CD4-positive, alpha-beta memory T cell (primary cell): ENCODE measurements around the gene POTEC. TPM values are rescaled to one million over a fixed set of nuclear protein-coding genes. Genes with fewer than 3 reads are reported as not detected.
"Not testable (repeated sequence)": the region's sequence is repeated elsewhere in the genome, so short reads cannot be mapped to it uniquely, and the experiment has no call there.

Experiments used
- CTCF ChIA-PET: fragments of 350-600 bp; sonication (Branson Sonifier 250); formaldehyde crosslinking; loops from one replicate; lab custom pipeline; 2021; ENCODE audit warnings: inconsistent platforms; ENCODE audit not compliant: partially characterized antibody; lab: Charles Lee
- POLR2A ChIA-PET: fragments of 350-600 bp; sonication (Branson Sonifier 250); formaldehyde crosslinking; loops from one replicate; lab custom pipeline; 2021; ENCODE audit not compliant: partially characterized antibody; lab: Charles Lee
- DNase-seq, 5 donors: peaks; one replicate each; pipeline versions ENCODE4 v3.0.0 to v3.0.0-alpha.2; 2020 to 2022; ENCODE audit warnings: mixed read lengths in 1 of 5
- H3K27ac ChIP-seq: one replicate; pipeline ENCODE4 v1.7.0; 2013; ENCODE audit warnings: low read depth, low read length
- H3K27me3 ChIP-seq: 2 replicates; pipeline ENCODE4 v1.7.0; 2013; ENCODE audit warnings: mild to moderate bottlenecking, low read length, moderate library complexity; ENCODE audit not compliant: insufficient read depth
- H3K36me3 ChIP-seq: 2 replicates; pipeline ENCODE4 v1.7.0; 2013; ENCODE audit warnings: mild to moderate bottlenecking, low read length, moderate library complexity; ENCODE audit not compliant: insufficient read depth
- H3K4me1 ChIP-seq: 2 replicates; pipeline ENCODE4 v1.7.0; 2013; ENCODE audit warnings: mild to moderate bottlenecking, low read length, moderate library complexity; ENCODE audit not compliant: insufficient read depth
- H3K4me3 ChIP-seq, 2 donors: one replicate each; pipeline ENCODE4 v1.7.0; 2013; ENCODE audit warnings: low read length in 2 of 2, mild to moderate bottlenecking in 1 of 2
- H3K9me3 ChIP-seq, 2 donors: one replicate each; pipeline ENCODE4 v1.7.0; 2013; ENCODE audit warnings: low read length in 2 of 2, control low read depth in 1 of 2; ENCODE audit not compliant: control insufficient read depth in 1 of 2
- H3K27ac Mint-ChIP-seq, 7 donors: one replicate each; pipeline ENCODE4 v1.8.0; 2020 to 2021; ENCODE audit warnings: mixed read lengths in 7 of 7, mild to moderate bottlenecking in 6 of 7, inconsistent platforms in 3 of 7, moderate library complexity in 3 of 7
- H3K27me3 Mint-ChIP-seq, 2 donors: one replicate each; pipeline ENCODE4 v1.8.0; 2020 to 2021; ENCODE audit warnings: mixed read lengths in 2 of 2
- H3K36me3 Mint-ChIP-seq, 2 donors: one replicate each; pipeline ENCODE4 v1.8.0; 2020 to 2021; ENCODE audit warnings: mixed read lengths in 2 of 2, inconsistent platforms in 1 of 2, mild to moderate bottlenecking in 1 of 2
- H3K4me1 Mint-ChIP-seq, 4 donors: one replicate each; pipeline ENCODE4 v1.8.0; 2020 to 2021; ENCODE audit warnings: mixed read lengths in 4 of 4, mild to moderate bottlenecking in 1 of 4
- H3K4me3 Mint-ChIP-seq, 8 donors: one replicate each; pipeline ENCODE4 v1.8.0; 2020 to 2021; ENCODE audit warnings: mixed read lengths in 8 of 8, mild to moderate bottlenecking in 7 of 8, moderate library complexity in 6 of 8, inconsistent platforms in 3 of 8
- H3K9me3 Mint-ChIP-seq, 8 donors: one replicate each; pipeline ENCODE4 v1.8.0; 2020 to 2021; ENCODE audit warnings: mixed read lengths in 8 of 8, mild to moderate bottlenecking in 5 of 8, inconsistent platforms in 3 of 8, moderate library complexity in 1 of 8
- intact Hi-C: fragments of 100-400 bp; cut with micrococcal nuclease; formaldehyde crosslinking; loops from one replicate; pipeline ENCODE4 v1.15.1; 2023
- polyA plus RNA-seq, 2 donors: library from polyadenylated mRNA; unstranded; fragments of 300-500 nt; fragmentation: Illumina TruSeq; gene quantifications; one replicate each; pipeline ENCODE4 v1.2.3, GENCODE V29; 2021
- total RNA-seq, 2 experiments: library from RNA; stranded (reverse); gene quantifications; one replicate each; pipeline ENCODE4 v1.2.3, GENCODE V29; 2021

Gene POTEC
- total and polyA plus RNA-seq, 4 experiments from 2014 or later: not detected

GRCh38 chr18:14489256-14490014 lies 54.0 kb downstream of the POTEC start:
- H3K4me3 Mint-ChIP-seq, H3K9me3 ChIP-seq, H3K27ac Mint-ChIP-seq, intact Hi-C loops, H3K36me3 Mint-ChIP-seq, H3K4me1 ChIP-seq, DNase-seq, H3K9me3 Mint-ChIP-seq, H3K4me1 Mint-ChIP-seq, H3K4me3 ChIP-seq, H3K27me3 Mint-ChIP-seq, CTCF ChIA-PET, H3K27ac ChIP-seq, H3K36me3 ChIP-seq, H3K27me3 ChIP-seq, POLR2A ChIA-PET: not testable (repeated sequence)

- H3K4me1 ChIP-seq, H3K9me3 Mint-ChIP-seq, H3K4me3 Mint-ChIP-seq, H3K36me3 Mint-ChIP-seq, H3K27ac Mint-ChIP-seq, DNase-seq, intact Hi-C loops, H3K36me3 ChIP-seq, H3K27me3 Mint-ChIP-seq, H3K27ac ChIP-seq, H3K4me3 ChIP-seq, H3K9me3 ChIP-seq, H3K4me1 Mint-ChIP-seq, POLR2A ChIA-PET, CTCF ChIA-PET, H3K27me3 ChIP-seq: not testable (repeated sequence)
Observed at GRCh38 chr18:14488789-14489188, 54.6 kb downstream of the POTEC start.

- H3K27ac Mint-ChIP-seq, H3K4me1 Mint-ChIP-seq, H3K4me1 ChIP-seq, POLR2A ChIA-PET, H3K27me3 Mint-ChIP-seq, H3K4me3 Mint-ChIP-seq, H3K36me3 ChIP-seq, H3K27me3 ChIP-seq, CTCF ChIA-PET, intact Hi-C loops, H3K4me3 ChIP-seq, H3K36me3 Mint-ChIP-seq, H3K9me3 Mint-ChIP-seq, H3K27ac ChIP-seq, DNase-seq, H3K9me3 ChIP-seq: not testable (repeated sequence)
Observed at GRCh38 chr18:14486926-14487580, 56.3 kb downstream of the POTEC start.

- H3K4me1 Mint-ChIP-seq, H3K27ac ChIP-seq, POLR2A ChIA-PET, CTCF ChIA-PET, H3K36me3 ChIP-seq, H3K36me3 Mint-ChIP-seq, H3K9me3 ChIP-seq, H3K27me3 ChIP-seq, DNase-seq, H3K27ac Mint-ChIP-seq, H3K27me3 Mint-ChIP-seq, H3K4me1 ChIP-seq, H3K4me3 ChIP-seq, H3K4me3 Mint-ChIP-seq, H3K9me3 Mint-ChIP-seq, intact Hi-C loops: not testable (repeated sequence)
Observed at GRCh38 chr18:14479076-14479475, 64.3 kb downstream of the POTEC start.

GRCh38 chr18:14475520-14475919 lies 67.9 kb downstream of the POTEC start:
- CTCF ChIA-PET, H3K9me3 ChIP-seq, H3K27me3 ChIP-seq, POLR2A ChIA-PET, intact Hi-C loops, H3K4me1 ChIP-seq, H3K4me1 Mint-ChIP-seq, H3K9me3 Mint-ChIP-seq, H3K36me3 Mint-ChIP-seq, H3K36me3 ChIP-seq, H3K27me3 Mint-ChIP-seq, H3K4me3 ChIP-seq, DNase-seq, H3K27ac Mint-ChIP-seq, H3K27ac ChIP-seq, H3K4me3 Mint-ChIP-seq: not testable (repeated sequence)

- H3K9me3 ChIP-seq, H3K9me3 Mint-ChIP-seq, H3K4me1 ChIP-seq, H3K36me3 ChIP-seq, H3K27me3 Mint-ChIP-seq, DNase-seq, H3K4me3 ChIP-seq, intact Hi-C loops, H3K27ac ChIP-seq, H3K27me3 ChIP-seq, H3K36me3 Mint-ChIP-seq, POLR2A ChIA-PET, H3K4me1 Mint-ChIP-seq, H3K4me3 Mint-ChIP-seq, CTCF ChIA-PET, H3K27ac Mint-ChIP-seq: not testable (repeated sequence)
Observed at GRCh38 chr18:14474752-14475151, 68.6 kb downstream of the POTEC start.

GRCh38 chr18:14474007-14474720 lies 69.2 kb downstream of the POTEC start:
- H3K36me3 Mint-ChIP-seq: not testable (repeated sequence)

More at GRCh38 chr18:14474007-14474720, 69.2 kb downstream of the POTEC start:
- DNase-seq, H3K27ac ChIP-seq, H3K36me3 ChIP-seq, intact Hi-C loops, CTCF ChIA-PET, POLR2A ChIA-PET, H3K4me3 Mint-ChIP-seq, H3K27me3 ChIP-seq, H3K4me3 ChIP-seq, H3K9me3 ChIP-seq, H3K27me3 Mint-ChIP-seq, H3K4me1 Mint-ChIP-seq, H3K27ac Mint-ChIP-seq, H3K4me1 ChIP-seq, H3K9me3 Mint-ChIP-seq: not testable (repeated sequence)
